Measurements from ENCODE around the gene FEN1. TPM values are rescaled to one million over a fixed set of nuclear protein-coding genes. Genes with fewer than 3 reads are reported as not detected.

Gene FEN1
- total and polyA plus RNA-seq, 2 donors (not counting 1 experiment from before 2014, with no cell fraction given), result 3.4 to 9.8 TPM

- H4K20me1 ChIP-seq (ENCODE audit: control insufficient read depth, insufficient read depth, low read length, poor library complexity, severe bottlenecking), result no peaks in the 10 kb centered on the region
- no peak overlapping the region for H3K4me3 ChIP-seq (ENCODE audit: control extremely low read depth in 1 of 5, extremely low read depth in 1 of 5, insufficient read depth in 1 of 5, low read depth in 2 of 5, low read length in 4 of 5)
- CTCF ChIA-PET, result no interaction called here
- 95% methylated on average over 27 of the region's 33 CpGs for WGBS (ENCODE audit: insufficient coverage)
- no peaks in the 10 kb centered on the region for H3K79me2 ChIP-seq (ENCODE audit: control insufficient read depth, insufficient read depth, low read length)
- peaks cover 0 to 4% of the 10 kb centered on the region in 2 donors for H3K4me1 ChIP-seq (ENCODE audit: control insufficient read depth in 2 of 2, insufficient read depth in 2 of 2, low read length in 2 of 2)
- no peak overlapping the region for H3K9ac ChIP-seq (ENCODE audit: low read length)
- no peaks in the 10 kb centered on the region for H3K9me3 ChIP-seq (ENCODE audit: control extremely low read depth in 1 of 3, control insufficient read depth in 2 of 3, insufficient read depth in 1 of 3, low read length in 2 of 3)
- H2AFZ ChIP-seq (ENCODE audit: insufficient read depth, low read depth, low read length, poor library complexity, severe bottlenecking), result no peak overlapping the region
- no peaks in the 10 kb centered on the region for H3K27me3 ChIP-seq (replicated peaks in 1 of 4; ENCODE audit: control extremely low read depth in 1 of 4, control insufficient read depth in 3 of 4, insufficient read depth in 4 of 4, low read length in 3 of 4)
- intact Hi-C loops (cut with micrococcal nuclease), result no loop called here
- TF ChIP-seq, protein P1, sequence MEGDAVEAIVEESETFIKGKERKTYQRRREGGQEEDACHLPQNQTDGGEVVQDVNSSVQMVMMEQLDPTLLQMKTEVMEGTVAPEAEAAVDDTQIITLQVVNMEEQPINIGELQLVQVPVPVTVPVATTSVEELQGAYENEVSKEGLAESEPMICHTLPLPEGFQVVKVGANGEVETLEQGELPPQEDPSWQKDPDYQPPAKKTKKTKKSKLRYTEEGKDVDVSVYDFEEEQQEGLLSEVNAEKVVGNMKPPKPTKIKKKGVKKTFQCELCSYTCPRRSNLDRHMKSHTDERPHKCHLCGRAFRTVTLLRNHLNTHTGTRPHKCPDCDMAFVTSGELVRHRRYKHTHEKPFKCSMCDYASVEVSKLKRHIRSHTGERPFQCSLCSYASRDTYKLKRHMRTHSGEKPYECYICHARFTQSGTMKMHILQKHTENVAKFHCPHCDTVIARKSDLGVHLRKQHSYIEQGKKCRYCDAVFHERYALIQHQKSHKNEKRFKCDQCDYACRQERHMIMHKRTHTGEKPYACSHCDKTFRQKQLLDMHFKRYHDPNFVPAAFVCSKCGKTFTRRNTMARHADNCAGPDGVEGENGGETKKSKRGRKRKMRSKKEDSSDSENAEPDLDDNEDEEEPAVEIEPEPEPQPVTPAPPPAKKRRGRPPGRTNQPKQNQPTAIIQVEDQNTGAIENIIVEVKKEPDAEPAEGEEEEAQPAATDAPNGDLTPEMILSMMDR (IDR thresholded peaks at IDR 0.05), result no peak
- TF ChIP-seq EZH2 (IDR thresholded peaks at IDR 0.05; ENCODE audit: borderline replicate concordance, insufficient read depth, low read depth, low read length, poor library complexity, severe bottlenecking), result no peak
- no peaks in the 10 kb centered on the region for H3K4me1 Mint-ChIP-seq
- no peak for ATAC-seq (ENCODE audit: low read depth)
- no peaks in the 10 kb centered on the region for H3K27me3 Mint-ChIP-seq
- no peak overlapping the region for H3K27ac ChIP-seq (ENCODE audit: low read length in 2 of 2)
- no peak overlapping the region for H3K27ac Mint-ChIP-seq
- POLR2A ChIA-PET, result no interaction called here
- H3K9me3 Mint-ChIP-seq (ENCODE audit: insufficient read depth), result no peaks in the 10 kb centered on the region
- no peak overlapping the region for H3K4me3 Mint-ChIP-seq
- no peak overlapping the region for H3K4me2 ChIP-seq (replicated peaks; ENCODE audit: low read depth, low read length, poor library complexity, severe bottlenecking)
- no peak for DNase-seq
- H3K36me3 ChIP-seq (replicated peaks in 1 of 2; ENCODE audit: control extremely low read depth in 1 of 2, control insufficient read depth in 1 of 2, extremely low read depth in 1 of 2, insufficient read depth in 2 of 2, low read length in 1 of 2), result no peaks in the 10 kb centered on the region
These were observed 23.4 kb upstream of the FEN1 start for GRCh38 chr11:61769169-61769920.

GRCh38 chr11:61769946-61770683 lies 22.6 kb upstream of the FEN1 start:
- H3K36me3 ChIP-seq (replicated peaks in 1 of 2; ENCODE audit: control extremely low read depth in 1 of 2, control insufficient read depth in 1 of 2, extremely low read depth in 1 of 2, insufficient read depth in 2 of 2, low read length in 1 of 2), result no peaks in the 10 kb centered on the region
- H2AFZ ChIP-seq (ENCODE audit: insufficient read depth, low read depth, low read length, poor library complexity, severe bottlenecking), result no peak overlapping the region
- Mint-ChIP-seq H3K27ac (no peak overlapping the region), H3K4me1 (no peaks in the 10 kb centered on the region), H3K9me3 (ENCODE audit: insufficient read depth) (no peaks in the 10 kb centered on the region), H3K4me3 (no peak overlapping the region), H3K27me3 (no peaks in the 10 kb centered on the region)
- no peaks in the 10 kb centered on the region for H3K9me3 ChIP-seq (ENCODE audit: control extremely low read depth in 1 of 3, control insufficient read depth in 2 of 3, insufficient read depth in 1 of 3, low read length in 2 of 3)
- no peak overlapping the region for H3K27ac ChIP-seq (ENCODE audit: low read length in 2 of 2)
- intact Hi-C loops (cut with micrococcal nuclease), result no loop called here
- no peak overlapping the region for H3K4me2 ChIP-seq (replicated peaks; ENCODE audit: low read depth, low read length, poor library complexity, severe bottlenecking)
- peaks cover 0 to 4% of the 10 kb centered on the region in 2 donors for H3K4me1 ChIP-seq (ENCODE audit: control insufficient read depth in 2 of 2, insufficient read depth in 2 of 2, low read length in 2 of 2)
- DNase-seq (no peak), ATAC-seq (ENCODE audit: low read depth) (no peak)
- TF ChIP-seq, protein P1 (IDR thresholded peaks at IDR 0.05), result no peak
- no peak for TF ChIP-seq EZH2 (IDR thresholded peaks at IDR 0.05; ENCODE audit: borderline replicate concordance, insufficient read depth, low read depth, low read length, poor library complexity, severe bottlenecking)
- ChIA-PET CTCF (no interaction called here), POLR2A (no interaction called here)
- no peaks in the 10 kb centered on the region for H4K20me1 ChIP-seq (ENCODE audit: control insufficient read depth, insufficient read depth, low read length, poor library complexity, severe bottlenecking)
- no peaks in the 10 kb centered on the region for H3K27me3 ChIP-seq (replicated peaks in 1 of 4; ENCODE audit: control extremely low read depth in 1 of 4, control insufficient read depth in 3 of 4, insufficient read depth in 4 of 4, low read length in 3 of 4)
- H3K9ac ChIP-seq (ENCODE audit: low read length), result no peak overlapping the region
- 88% methylated on average over 6 of the region's 20 CpGs for WGBS (ENCODE audit: insufficient coverage)
- no peak overlapping the region for H3K4me3 ChIP-seq (ENCODE audit: control extremely low read depth in 1 of 5, extremely low read depth in 1 of 5, insufficient read depth in 1 of 5, low read depth in 2 of 5, low read length in 4 of 5)
- no peaks in the 10 kb centered on the region for H3K79me2 ChIP-seq (ENCODE audit: control insufficient read depth, insufficient read depth, low read length)

All from B cell (primary cell).